Activated CD4-positive, alpha-beta T cell treated with anti-CD3 and anti-CD28 coated beads, Interleukin-2, Interleukin-6, amounts not matched to agents 100 ng/mL and 50 ng/mL, durations not matched to agents 16 hours and 8 hours (primary cell): ENCODE measurements around the gene GRIFIN.

Source experiments
- DNase-seq: peaks from one replicate; pipeline ENCODE4 v3.0.0-alpha.2; 2020

The GRIFIN gene

GRCh38 chr7:2512179-2512661, 36.0 kb upstream of the GRIFIN start:
- DNase-seq, result no peak

- no peak for DNase-seq
Observed at GRCh38 chr7:2511769-2512168, 35.6 kb upstream of the GRIFIN start.

GRCh38 chr7:2510909-2511768, 34.9 kb upstream of the GRIFIN start:
- peak; percentile 41 for DNase-seq

GRCh38 chr7:2510130-2510776, 34.1 kb upstream of the GRIFIN start:
- no peak for DNase-seq

- DNase-seq, result no peak
Observed at GRCh38 chr7:2509298-2509906, 33.2 kb upstream of the GRIFIN start.

GRCh38 chr7:2508327-2509215, 32.4 kb upstream of the GRIFIN start:
- peak; percentile 78 for DNase-seq

GRCh38 chr7:2507917-2508306, 31.7 kb upstream of the GRIFIN start:
- DNase-seq, result no peak

GRCh38 chr7:2507208-2507916, 31.2 kb upstream of the GRIFIN start:
- DNase-seq, result no peak

GRCh38 chr7:2505401-2505800, 29.2 kb upstream of the GRIFIN start:
- no peak for DNase-seq

- no peak for DNase-seq
Observed at GRCh38 chr7:2504889-2505375, 28.7 kb upstream of the GRIFIN start.

- DNase-seq, result no peak
Observed at GRCh38 chr7:2504128-2504888, 28.1 kb upstream of the GRIFIN start.

GRCh38 chr7:2503056-2503941, 27.1 kb upstream of the GRIFIN start:
- DNase-seq, result no peak

- no peak for DNase-seq
Observed at GRCh38 chr7:2502647-2502966, 26.4 kb upstream of the GRIFIN start.

GRCh38 chr7:2501947-2502646, 25.9 kb upstream of the GRIFIN start:
- DNase-seq, result no peak

GRCh38 chr7:2500701-2501100, 24.5 kb upstream of the GRIFIN start:
- DNase-seq, result no peak

- no peak for DNase-seq
Observed at GRCh38 chr7:2499719-2500430, 23.7 kb upstream of the GRIFIN start.

- DNase-seq, result no peak
Observed at GRCh38 chr7:2499181-2499580, 23.0 kb upstream of the GRIFIN start.

- DNase-seq, result no peak
Observed at GRCh38 chr7:2498708-2499107, 22.5 kb upstream of the GRIFIN start.
